Activated CD8-positive, alpha-beta memory T cell treated with anti-CD3 and anti-CD28 coated beads, Interleukin-2, amount 50 U/mL, for 4 hours (primary cell): ENCODE data around the gene GSG1.
"Not testable (repeated sequence)": the region's sequence is repeated elsewhere in the genome, so short reads cannot be mapped to it uniquely, and the experiment has no call there.

Experiments used
- DNase-seq: peaks from one replicate; pipeline ENCODE4 v3.0.0-alpha.2; 2020

GSG1 gene

DNA sequence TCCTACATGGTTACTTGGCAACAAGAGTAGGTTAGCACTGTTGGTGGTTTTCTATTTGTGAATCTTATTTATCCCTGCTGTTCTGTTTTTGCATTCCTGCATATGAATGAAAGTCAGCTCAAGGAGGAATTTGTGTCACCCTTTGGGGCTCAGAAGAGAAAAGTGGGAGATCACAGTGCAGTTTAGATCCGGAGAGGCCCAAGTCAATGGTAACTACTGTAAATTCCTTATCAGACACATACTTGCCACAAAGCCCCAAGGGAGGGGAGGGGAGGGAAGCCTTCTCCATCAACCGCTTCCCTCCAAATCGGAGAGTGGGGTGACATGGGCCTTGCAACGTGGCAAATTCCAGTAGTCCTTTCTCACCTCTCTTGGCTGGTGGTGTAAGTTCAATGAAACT is 15.0 kb downstream of the GSG1 start:
- DNase-seq = no peak

DNA sequence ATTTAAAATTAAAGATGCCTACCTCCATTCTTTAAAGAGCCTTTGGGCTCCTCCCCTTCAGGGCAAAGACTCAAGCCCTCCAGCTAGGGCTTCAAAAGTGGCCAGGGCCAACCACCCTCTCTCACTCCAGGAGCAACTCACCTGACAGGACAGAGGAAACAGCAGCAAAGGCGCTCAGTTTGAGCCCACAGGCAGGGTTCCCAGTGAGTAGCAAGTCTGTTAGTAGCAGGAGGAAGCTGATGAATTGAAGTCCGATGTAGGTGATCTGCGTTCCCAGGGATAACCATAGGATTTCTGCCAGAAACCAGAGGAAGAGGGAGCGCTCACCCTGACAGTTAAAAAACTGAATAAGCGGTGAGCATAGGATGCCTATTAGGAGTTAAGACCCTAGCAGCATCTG is 15.7 kb downstream of the GSG1 start:
- no peak for DNase-seq

DNA sequence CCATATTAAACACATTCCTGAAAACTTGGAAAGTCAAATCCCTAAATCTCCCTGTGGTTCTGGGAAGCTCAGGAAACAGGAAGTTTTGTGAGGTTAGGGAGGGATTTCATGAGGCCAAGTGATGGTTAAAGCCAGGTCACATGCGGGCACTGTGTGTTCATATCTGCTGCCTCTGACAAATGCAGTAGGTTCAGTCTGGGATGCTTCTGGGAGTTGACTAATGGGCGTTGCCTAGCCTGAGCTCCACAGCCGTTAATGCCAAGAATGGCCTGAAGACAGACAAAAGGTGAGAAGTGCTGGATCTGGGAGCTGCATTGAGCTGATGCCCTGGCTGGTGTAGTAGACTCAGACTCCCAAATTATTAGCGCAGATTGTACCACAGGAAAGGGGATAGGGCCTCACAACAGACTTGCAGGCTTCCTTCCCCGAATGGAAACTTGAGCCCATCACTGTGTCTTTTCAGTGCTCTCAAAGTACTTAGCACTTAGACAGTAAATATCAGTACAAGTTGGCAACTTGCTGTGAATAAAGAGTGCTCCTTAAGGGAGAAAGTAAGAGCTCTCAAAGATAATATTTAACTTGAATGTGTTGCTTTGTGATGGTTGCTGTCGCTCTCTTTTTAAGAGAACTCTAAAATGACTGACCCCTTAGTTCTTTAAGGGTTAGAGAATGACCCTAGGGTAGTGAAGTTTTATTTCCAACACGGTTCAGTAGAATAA is 17.3 kb downstream of the GSG1 start:
- no peak for DNase-seq

DNA sequence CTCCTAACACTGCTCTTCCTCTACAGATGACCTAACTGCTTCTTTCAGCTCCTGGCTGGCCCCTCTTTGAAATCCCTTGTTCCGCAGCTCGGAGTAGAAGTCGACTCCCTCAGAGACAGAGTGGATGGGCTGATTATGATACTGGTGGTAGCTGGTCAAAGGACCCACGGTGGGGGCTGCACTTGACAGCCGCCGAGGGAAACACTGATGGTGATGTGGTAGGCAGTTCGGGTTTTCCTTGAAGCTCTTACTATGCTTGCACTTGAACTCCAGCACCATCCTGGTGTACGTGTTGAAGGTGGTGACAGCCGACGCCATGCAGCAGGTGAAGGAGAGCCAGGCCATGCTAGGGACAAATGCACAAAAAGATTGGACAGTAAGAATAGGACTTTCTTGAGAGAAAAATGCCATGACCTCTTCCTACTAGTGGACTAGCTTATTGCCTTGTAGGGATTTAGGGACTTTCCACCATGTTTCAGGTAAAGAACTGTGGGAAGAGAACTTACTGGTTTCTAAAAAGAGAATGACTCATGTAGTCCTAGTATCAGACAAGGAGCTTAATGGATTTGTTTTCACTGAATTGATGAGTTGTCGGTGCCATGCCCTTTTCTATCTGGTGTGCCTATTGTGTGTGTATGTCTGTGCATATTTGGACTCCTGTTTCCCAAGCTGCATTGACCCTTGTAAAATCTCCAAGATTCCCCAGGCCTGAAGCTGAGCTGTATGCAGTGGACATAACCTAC is 18.4 kb downstream of the GSG1 start:
- DNase-seq = no peak

DNA sequence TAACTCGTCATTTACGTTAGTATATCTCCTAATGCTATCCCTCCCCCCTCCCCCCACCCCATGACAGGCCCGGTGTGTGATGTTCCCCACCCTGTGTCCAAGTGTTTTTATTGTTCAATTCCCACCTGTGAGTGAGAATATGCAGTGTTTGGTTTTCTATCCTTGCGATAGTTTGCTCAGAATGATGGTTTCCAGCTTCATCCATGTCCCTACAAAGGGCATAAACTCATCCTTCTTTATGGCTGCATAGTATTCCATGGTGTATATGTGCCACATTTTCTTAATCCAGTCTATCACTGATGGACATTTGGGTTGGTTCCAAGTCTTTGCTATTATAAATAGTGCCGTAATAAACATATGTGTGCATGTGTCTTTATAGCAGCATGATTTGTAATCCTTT is 19.8 kb downstream of the GSG1 start:
- not testable (repeated sequence) for DNase-seq

DNA sequence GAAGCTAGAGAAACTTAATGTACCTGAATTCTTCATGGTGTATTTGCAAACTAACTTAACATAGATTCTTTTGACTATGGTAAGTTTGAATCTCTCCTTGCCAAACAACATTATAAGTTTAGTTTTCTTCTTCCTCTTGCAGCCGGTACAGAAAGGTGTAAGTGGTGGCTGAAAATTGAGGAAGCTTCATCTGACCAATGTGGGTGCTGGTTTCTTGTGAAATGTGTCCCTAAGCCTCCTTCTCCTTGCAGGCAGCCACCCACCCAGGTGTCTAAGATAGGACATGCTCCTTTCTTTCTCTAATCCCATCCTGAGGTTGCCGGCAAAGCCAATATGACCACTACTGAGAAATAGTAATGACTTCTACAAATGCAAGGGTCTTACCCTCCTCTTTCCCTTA is 20.6 kb downstream of the GSG1 start:
- no peak for DNase-seq

DNA sequence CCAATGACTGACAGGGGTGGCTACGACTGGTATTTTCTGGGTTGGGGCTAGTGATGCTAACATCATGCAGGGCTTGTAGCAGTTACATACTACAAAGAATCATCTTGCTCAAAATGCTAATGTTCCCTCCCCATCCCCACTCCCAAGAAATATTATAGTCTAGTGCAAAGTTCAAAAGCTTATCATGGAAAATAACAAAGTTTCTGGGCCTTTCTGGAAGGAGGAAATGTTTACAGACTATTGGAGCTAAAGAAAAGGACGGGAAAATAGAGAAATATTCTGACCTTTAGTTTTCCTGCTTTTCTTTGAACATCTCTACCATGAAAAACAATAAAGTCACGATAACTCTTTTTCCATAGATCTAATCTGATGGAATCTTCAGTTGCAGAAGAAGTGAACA is 23.2 kb downstream of the GSG1 start:
- DNase-seq = no peak

DNA sequence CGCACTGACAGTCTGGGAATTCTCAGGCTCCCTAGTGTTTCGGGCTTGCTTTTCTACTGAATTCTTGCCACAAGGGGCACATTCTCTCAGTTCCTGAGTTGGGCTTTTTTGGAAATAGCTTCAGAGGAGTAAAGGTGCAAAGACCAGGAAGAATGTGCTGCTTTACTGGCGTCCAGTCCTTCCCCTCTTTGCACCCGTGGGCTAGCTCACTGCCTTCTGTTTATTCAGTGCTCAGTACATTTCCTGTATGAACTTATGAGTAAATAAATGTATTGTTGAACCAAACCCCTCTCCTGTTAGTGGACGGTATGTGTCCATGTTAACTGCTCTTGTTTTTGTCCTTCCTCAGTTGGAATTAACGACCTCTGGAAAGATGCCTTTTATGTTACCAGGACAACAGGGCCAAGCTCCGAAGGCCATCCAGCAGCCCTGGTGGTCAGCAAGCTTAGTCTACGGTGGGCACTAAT is 24.0 kb downstream of the GSG1 start:
- DNase-seq = no peak

DNA sequence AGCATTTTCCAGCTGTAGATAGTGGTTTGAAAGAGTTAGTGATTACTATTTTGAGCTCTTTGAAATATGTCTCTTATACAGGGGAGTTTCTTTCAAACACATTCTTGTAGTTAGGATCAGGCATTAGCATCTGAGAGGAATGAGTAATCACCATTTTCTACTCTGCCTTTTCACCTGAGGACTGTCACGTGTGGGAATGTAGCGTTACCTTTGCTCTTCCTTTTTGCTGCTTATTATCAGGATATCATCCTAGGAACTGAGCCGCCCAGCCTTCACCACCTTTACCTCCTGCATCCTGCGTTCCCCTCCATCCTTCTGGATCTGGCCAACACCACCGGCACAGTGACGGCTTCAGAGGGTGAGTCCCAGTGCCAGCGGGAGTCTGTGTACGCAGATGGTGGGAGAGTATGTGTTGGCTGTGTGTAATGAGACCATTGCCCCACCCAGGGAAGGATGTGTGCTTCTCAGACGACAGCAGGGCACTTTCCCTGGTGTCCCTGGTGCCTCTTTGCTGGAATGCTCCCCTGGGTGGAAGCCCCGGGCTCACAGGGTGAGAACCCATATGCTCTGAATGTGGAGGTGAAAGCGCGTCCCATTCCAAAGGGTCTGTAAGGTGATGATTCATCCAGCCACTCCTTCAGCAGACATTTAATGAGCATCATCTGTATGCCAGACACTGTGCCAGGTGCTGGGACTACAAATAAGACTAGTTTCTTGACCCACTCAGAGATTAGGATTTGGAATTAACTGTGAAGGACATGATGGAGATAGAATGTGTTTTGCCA is 27.5 kb downstream of the GSG1 start:
- no peak for DNase-seq

DNA sequence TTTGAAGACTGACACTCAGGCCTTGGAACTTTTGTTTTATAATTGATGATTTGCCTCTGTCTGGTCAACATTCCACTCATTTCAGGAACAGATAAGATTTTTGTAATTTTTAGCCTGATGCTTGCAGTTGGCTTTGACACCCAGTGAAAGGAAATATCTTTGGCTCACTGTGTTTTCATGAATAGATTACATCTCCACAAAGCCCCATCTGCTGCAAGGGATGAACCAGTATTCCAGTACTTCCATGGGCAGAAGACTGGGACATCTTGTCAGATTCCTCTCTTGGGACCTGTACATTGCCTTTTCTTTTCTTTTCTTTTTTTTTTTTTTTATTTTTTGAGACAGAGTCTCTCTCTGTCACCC is 28.4 kb downstream of the GSG1 start:
- DNase-seq = no peak

DNA sequence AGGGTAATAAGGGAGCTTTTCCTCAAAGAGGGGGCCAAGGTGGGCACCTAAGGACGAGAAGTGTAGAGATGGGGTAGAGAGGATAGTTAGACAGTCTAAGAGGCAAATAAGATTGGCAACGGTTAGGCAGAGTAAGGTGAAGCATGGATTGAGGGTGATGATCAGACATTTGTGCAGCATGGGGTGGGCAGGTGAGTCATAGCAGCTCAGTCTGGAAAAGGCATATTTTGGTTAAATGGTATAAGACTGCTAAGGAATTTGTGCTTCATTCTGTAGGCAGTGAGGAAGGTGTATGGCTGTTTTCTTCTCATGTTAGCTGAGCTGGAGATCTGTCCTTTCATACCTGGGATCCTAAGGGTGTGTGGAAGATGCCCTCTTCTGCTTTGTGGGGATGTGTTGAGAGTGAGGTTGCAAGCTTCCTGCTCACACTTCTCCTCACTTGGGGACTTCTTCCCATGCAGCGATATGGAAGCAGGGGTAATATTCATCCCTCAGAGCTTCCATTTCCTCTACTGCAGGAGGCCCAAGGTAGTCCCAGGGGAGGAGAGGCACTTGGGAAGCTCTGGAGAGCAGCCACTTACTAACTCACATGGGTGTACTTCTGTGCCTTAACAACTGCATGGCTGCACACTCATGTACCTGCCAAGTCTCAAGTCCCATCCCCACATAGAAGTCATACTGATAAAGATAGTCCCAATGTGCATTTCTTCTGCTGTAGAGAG is 28.9 kb downstream of the GSG1 start:
- no peak for DNase-seq

DNA sequence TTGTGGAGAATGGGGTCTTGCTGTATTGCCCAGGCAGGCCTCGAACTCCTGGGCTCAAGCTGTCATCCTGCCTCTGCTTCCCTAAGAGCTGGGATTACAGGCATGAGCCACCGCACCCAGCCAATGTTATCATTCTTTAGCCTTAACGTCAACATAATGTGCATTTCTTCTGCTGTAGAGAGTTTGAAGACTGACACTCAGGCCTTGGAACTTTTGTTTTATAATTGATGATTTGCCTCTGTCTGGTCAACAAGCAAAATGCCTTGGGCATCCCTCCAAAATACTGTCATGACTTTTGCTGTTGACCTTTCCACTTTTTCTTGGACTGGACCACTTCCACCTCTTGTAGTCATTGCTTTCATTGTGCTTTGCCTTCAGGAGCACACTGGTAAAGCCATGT is 30.3 kb downstream of the GSG1 start:
- DNase-seq = no peak

DNA sequence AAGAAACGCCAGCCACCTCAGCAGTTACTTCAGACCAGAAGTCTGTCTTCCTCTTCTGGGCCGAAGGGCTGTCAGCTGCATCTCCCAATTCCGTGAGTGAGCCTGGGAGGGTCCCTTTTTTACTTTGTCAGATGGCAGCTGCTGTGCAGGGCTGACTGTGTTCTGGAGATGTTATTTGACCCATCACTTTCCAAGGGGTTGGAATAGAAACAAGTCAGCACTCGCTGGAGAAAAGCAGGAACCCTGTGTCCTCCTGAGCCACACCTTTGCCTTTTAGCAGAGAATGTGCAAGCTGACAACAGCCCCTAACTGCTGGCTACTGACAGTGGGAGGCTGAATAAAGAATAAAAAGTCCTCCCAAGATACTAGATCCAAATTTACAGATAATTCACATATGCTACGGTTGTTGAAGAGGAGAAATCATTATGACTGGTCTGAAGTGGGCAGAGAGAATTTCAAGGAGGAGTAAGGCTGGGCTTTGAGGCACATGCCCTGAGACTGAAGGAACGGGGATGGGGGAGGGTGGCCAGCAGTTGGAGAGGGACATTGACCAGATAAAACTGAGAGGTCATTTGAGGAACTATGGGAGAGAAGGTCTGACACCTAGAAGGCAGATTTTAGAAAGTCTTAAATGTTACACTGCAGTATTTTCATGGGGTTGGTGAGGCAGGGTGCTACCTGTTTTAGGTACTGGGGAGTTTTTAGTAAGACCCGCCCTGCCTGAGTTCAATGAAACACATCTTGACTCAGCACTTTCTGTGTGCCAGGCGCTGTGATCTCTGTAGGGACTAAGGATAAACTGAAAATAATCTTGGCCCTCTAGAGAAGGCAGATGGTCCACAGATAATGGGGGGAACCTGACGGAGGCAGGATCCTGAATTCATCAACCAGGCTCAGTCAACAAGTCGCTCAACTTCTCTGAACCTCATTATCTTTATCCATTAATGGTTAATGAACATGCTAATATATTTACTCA is 31.9 kb downstream of the GSG1 start:
- DNase-seq = no peak

DNA sequence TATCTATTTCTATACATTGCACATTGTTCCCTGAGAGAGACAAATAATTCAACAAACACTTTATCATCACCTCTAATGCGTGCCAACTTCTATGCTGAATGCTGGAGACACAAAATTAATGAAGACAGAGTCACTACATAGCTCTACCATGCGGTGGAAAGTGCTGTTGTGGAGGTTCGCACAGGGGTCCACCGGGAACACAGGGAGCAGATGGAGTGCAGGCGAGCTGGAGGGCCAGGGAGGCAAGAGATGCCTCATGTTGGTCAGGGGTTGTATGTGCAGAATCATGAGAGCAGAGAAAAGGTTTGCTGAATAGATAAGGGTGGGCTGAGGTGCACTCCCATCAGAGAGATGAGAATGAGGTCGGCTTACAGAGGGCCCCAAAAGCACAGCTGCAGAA is 34.1 kb downstream of the GSG1 start:
- DNase-seq = no peak

DNA sequence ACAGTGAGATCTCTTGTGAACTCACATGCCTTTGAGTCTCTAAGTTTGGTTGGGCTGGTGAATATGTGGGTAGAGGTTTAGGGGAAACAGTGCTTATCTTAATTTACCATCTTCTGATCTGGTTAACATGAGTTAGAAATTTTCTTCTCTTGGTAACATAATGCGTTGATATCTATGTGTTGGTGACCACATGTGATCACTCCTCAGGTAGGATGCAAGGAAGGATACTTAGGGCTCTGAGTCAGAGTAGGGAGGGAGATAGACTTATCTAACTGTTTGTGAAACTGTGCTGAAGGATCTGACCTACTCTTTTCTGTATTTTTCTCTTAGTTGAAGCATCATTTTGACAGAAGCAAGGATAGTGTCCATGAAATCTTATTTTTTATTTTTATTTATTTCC is 36.1 kb downstream of the GSG1 start:
- DNase-seq = no peak

DNA sequence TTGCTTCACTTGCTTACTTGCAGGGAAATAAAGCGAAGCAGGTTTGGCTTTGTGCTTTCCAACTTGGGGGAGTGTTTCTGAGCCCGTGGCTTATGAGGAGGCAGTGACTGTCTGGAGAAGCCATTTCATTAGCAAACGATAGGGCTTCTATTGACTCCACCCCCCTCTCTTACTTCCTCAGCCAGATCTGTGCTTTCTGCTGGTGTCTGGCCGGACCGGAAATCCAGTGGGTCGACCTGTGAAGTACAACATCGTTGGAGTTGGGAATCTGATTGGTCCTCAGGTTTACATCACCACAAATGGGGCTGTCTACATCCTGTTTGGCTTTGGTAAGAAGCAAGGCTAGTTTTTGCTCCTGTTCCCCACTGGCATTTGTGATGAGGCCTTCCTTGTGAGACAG is 37.0 kb downstream of the GSG1 start:
- DNase-seq = no peak

DNA sequence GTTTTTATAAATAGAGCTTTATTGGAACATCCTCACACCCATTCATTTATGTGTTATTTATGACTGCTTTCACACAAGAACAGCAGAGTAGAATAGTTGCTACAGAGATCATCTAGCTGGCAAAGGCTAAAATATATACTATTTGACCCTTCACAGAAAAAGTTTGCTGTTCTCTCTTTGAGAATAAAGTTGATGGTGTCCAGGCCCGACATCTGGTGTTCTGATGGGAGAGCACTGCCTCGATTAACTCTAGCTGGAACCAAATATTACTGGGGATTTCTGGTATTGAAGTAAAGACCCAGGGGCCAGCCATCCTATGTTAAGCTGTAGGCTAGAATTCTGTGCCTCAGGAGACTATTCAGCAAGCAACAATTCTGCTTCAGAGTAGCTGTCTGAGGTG is 37.5 kb downstream of the GSG1 start:
- DNase-seq = no peak

DNA sequence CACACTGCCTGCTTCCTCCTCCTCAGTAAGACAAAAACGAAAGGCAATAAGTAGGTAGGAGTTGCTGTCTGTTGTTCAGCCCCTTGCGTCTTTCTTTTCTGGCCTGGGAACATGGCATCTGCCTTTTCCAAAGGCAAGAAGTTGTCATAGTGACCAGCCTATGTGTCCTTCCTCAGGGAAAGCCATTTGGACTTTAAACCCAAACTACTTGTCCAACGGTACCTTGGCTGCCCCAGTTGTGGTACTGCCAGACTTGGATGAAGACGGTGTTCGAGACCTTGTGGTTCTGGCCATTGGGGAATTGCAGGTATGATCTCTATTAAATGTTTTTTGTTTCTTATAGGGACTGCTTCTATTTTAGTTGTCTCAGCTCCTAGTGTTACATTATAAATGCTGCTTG is 40.8 kb downstream of the GSG1 start:
- DNase-seq = no peak

DNA sequence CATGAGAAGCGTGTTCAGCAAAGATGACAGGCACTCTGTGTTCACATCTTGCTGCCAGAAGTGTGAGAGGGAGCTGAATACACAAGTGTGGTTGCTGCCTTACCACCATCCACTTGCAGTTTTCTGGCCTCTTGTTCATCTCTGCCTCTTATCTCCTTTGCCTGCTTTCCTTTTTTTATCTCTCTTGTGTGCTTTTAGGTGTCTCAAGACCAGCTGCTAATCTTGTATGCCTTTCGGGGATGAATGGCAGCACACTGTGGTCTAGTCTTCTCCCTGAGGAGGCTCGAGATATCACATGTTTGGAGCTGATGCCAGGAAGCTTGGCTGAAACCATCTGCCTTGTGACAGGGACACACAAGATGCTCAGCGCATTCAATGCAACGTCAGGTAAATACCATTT is 42.1 kb downstream of the GSG1 start:
- no peak for DNase-seq

DNA sequence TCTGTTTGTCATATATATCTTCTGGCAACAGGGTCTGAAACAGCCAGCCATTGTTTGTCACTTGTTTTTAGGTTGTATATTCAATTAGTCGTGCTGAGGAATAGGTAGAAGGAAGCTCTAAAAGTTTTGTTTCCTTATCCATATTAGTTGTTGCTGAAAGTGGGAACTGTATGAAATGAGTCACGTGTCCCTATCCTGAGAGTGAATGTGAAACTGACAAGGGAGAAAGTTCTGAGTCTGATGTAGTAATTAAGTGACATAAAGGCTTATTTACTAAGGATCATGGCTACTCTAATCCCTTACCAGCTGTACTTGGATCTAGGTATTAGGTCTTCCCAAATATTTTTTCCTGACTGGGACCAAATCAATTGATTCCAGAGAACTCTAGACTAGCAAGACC is 42.9 kb downstream of the GSG1 start:
- DNase-seq = no peak

DNA sequence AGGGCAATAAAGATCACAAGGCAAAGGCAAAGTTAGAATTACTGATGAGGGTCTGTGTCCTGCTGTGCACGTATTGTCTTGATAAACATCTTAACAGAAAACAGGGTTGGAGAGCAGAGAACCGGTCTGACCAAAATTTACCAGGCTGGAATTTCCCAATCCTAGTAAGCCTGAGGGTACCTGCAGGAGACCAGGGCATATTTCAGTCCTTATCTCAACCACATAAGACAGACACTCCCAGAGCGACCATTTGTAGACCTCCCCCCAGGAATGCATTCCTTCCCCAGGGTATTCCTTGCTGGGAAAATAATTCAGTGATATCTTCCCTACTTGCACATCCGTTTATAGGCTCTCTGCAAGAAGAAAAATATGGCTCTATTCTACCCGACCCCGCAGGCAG is 49.9 kb downstream of the GSG1 start:
- DNase-seq = not testable (repeated sequence)

DNA sequence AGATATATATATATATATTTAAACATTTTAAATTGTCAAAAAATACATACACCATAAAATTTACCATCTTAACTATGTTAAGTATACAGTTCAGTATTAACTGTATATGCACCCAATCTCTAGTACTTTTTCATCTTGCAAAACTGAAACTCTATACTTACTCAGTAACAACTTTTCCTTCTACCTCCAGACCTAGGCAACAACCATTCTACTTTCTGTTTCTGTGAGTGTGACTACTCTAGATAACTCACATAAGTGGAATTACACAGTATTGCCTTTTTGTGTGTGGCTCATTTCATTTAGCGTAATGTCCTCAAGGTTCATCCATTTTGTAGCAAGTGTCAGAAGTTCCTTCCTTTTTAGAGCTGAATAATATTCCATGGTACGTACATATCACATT is 51.0 kb downstream of the GSG1 start:
- no peak for DNase-seq
